ENCODE measurements around the gene NARS2. TPM values are rescaled to one million over a fixed set of nuclear protein-coding genes. Genes with fewer than 3 reads are reported as not detected.

Gene NARS2
- total RNA-seq, 1 donor from 2014 or later, result 17.5 TPM

GRCh38 chr11:78428773-78429172, 145.9 kb downstream of the NARS2 start:
- intact Hi-C loops (cut with micrococcal nuclease), result no loop called here

DNA sequence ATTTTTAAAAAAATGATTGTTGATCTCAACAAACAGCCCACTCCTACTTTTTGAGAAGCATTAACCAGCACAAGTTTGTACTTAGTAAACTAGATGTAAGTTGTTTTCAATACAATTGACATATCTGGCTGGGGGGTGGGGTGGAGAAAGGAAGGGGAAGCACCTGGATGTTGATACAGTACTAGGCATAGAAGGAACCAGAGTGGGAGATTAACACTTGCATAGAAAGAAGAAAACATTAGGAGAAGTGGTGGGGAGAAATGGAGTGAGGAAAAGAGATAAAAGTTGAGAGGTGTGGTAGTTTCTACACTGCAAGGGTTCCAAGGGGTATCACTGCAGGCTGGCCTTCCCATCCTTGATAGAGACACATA, 146.4 kb downstream of the NARS2 start:
- Histone ChIP-seq H3K36me3 (no peaks in the 10 kb centered on the region), H3K4me3 (peak overlapping the region; percentile 29), H3K4me1 (peaks cover 19% of the 10 kb centered on the region), H3K27ac (replicated peaks) (no peak overlapping the region), H3K27me3 (ENCODE audit: low read depth) (no peaks in the 10 kb centered on the region), H3K9me3 (replicated peaks) (no peaks in the 10 kb centered on the region)
- no peak for DNase-seq
- no peak for TF ChIP-seq CTCF (IDR thresholded peaks at IDR 0.05; ENCODE audit: borderline replicate concordance)
- intact Hi-C loops (cut with micrococcal nuclease), result no loop called here

More at GRCh38 chr11:78428773-78429172, 145.9 kb downstream of the NARS2 start:
- Histone ChIP-seq H3K9me3 (replicated peaks) (no peaks in the 10 kb centered on the region), H3K27ac (replicated peaks) (no peak overlapping the region), H3K36me3 (no peaks in the 10 kb centered on the region), H3K27me3 (ENCODE audit: low read depth) (no peaks in the 10 kb centered on the region), H3K4me1 (peaks cover 24% of the 10 kb centered on the region), H3K4me3 (no peak overlapping the region)
- TF ChIP-seq CTCF (IDR thresholded peaks at IDR 0.05; ENCODE audit: borderline replicate concordance), result no peak
- no peak for DNase-seq

DNA sequence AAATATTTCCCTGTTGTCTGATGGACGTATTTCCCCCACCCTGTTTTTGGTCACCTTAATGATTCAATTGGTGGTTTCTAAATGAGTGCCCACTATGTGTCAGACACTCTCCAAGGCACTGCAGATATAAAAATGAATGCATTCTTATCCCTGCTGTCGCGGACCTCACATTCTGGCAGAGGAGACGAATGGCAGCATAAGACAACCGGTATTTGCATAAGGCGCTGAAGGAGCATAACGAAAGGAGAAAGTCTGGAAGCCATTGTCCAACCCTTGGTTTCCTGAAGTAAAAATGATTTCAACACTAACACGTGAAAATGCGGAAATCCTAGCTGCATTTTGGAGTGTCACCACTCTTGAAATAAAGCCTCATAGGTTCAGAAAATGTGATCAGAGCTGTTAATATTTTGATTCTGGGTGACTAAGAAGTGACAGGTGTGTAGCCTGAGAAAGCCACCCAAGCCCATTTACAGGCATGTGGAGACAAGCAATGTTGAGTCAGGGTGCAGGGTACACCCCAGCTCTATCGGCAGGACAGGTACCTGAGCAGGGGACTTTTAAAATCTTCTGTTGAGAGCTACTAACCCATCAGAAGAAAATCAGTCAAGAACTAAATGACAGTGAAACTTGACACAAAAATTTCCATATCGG, 146.9 kb downstream of the NARS2 start:
- Histone ChIP-seq H3K9me3 (replicated peaks) (no peaks in the 10 kb centered on the region), H3K36me3 (no peaks in the 10 kb centered on the region), H3K27me3 (ENCODE audit: low read depth) (no peaks in the 10 kb centered on the region), H3K4me1 (peaks cover 14% of the 10 kb centered on the region), H3K4me3 (peak overlapping the region; percentile 29), H3K27ac (replicated peaks) (no peak overlapping the region)
- TF ChIP-seq CTCF (IDR thresholded peaks at IDR 0.05; ENCODE audit: borderline replicate concordance), result no peak
- intact Hi-C loops (cut with micrococcal nuclease), result no loop called here
- no peak for DNase-seq

- Histone ChIP-seq H3K4me3 (no peak overlapping the region), H3K27ac (replicated peaks) (no peak overlapping the region), H3K9me3 (replicated peaks) (no peaks in the 10 kb centered on the region), H3K27me3 (ENCODE audit: low read depth) (no peaks in the 10 kb centered on the region), H3K4me1 (peaks cover 5% of the 10 kb centered on the region), H3K36me3 (no peaks in the 10 kb centered on the region)
- TF ChIP-seq CTCF (IDR thresholded peaks at IDR 0.05; ENCODE audit: borderline replicate concordance), result no peak
- no peak for DNase-seq
- intact Hi-C loops (cut with micrococcal nuclease), result no loop called here
Measured at GRCh38 chr11:78426845-78427244, 147.8 kb downstream of the NARS2 start.

GRCh38 chr11:78425399-78426070, 149.1 kb downstream of the NARS2 start:
- Histone ChIP-seq H3K9me3 (replicated peaks) (no peaks in the 10 kb centered on the region), H3K4me1 (peaks cover 11% of the 10 kb centered on the region), H3K27me3 (ENCODE audit: low read depth) (no peaks in the 10 kb centered on the region), H3K36me3 (no peaks in the 10 kb centered on the region), H3K27ac (replicated peaks) (peak overlapping the region; percentile 21), H3K4me3 (no peak overlapping the region)
- no peak for DNase-seq
- intact Hi-C loops (cut with micrococcal nuclease), result no loop called here
- TF ChIP-seq CTCF (IDR thresholded peaks at IDR 0.05; ENCODE audit: borderline replicate concordance), result no peak
